OCI-LY7 (cell line): ENCODE data around the gene PTPRT.

Source experiments
- CTCF ChIP-seq: fragments of 200-600 bp; sonication (generic); conservative IDR thresholded peaks from 2 replicates; pipeline ENCODE4 v1.5.1; 2014; ENCODE audit warnings: mild to moderate bottlenecking, antibody characterized with exemption, low read length, moderate library complexity, mixed read lengths
- EZH2phosphoT487 ChIP-seq: fragments of 200-600 bp; sonication (generic); IDR thresholded peaks from 2 replicates; pipeline ENCODE4 v1.6.1; 2018; ENCODE audit warnings: low read depth, borderline replicate concordance, mild to moderate bottlenecking, mixed run types, antibody characterized with exemption, low read length, moderate library complexity, mixed read lengths

DNA sequence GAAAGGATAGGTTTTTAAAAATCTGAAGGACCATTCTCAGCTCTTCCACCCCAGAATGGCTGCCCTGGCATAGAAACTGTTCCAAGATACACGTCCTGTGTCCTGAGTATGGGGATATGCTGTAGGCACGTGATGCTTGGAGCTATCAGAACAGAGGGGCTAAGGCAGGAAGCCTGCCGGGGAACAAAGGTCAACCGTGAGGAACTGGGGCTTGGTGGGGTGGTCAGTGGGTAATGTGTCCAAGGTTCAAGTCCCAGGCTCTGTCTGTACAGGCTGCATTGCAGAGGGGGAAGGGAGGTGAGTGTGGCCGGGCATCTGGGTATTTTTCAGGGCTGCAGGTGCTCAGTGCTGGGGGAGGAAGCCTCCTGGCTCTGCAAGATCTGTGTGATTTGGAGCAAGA lies 1092.0 kb downstream of the PTPRT start:
- TF ChIP-seq CTCF (no peak), EZH2phosphoT487 (no peak)
